LNCAP (cell line): ENCODE measurements around the gene KAZN.

ENCODE experiments used
- TF ChIP-seq, protein P1 (sequence below): fragments of 450-650 bp; IDR thresholded peaks from 2 replicates; pipeline ENCODE4 v1.5.1; 2017; ENCODE audit warnings: mild to moderate bottlenecking

The KAZN gene

DNA sequence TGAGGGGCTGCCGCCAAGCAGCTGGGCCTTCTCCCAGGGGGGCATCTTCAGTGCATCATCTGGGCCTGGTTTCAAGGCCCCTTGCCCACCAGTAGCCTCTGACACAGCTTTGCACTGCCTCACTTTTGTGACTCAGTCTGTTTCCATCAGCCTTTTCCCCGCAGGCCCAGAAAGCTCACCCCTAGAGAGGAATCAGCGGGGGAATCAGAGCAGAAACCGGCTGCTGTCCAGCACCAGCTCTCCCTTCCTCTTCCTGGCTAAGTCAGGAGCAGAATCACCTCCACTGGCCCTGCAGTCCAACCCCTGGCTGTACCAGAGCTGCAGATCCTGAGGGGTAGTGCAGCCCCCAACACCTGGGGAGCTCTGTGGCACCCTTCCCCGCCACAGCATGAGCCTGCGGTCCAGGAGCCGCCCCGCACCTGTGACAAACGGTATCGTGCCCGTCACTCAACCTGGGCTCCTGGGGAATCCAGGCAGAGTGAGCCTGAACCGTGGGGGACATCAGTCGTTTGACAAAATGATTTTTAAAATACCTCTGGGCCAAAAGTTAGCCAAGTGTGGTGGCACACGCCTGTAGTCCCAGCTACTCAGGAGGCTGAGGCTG is 471.8 kb downstream of the KAZN start:
- TF ChIP-seq, protein P1, sequence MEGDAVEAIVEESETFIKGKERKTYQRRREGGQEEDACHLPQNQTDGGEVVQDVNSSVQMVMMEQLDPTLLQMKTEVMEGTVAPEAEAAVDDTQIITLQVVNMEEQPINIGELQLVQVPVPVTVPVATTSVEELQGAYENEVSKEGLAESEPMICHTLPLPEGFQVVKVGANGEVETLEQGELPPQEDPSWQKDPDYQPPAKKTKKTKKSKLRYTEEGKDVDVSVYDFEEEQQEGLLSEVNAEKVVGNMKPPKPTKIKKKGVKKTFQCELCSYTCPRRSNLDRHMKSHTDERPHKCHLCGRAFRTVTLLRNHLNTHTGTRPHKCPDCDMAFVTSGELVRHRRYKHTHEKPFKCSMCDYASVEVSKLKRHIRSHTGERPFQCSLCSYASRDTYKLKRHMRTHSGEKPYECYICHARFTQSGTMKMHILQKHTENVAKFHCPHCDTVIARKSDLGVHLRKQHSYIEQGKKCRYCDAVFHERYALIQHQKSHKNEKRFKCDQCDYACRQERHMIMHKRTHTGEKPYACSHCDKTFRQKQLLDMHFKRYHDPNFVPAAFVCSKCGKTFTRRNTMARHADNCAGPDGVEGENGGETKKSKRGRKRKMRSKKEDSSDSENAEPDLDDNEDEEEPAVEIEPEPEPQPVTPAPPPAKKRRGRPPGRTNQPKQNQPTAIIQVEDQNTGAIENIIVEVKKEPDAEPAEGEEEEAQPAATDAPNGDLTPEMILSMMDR = no peak

DNA sequence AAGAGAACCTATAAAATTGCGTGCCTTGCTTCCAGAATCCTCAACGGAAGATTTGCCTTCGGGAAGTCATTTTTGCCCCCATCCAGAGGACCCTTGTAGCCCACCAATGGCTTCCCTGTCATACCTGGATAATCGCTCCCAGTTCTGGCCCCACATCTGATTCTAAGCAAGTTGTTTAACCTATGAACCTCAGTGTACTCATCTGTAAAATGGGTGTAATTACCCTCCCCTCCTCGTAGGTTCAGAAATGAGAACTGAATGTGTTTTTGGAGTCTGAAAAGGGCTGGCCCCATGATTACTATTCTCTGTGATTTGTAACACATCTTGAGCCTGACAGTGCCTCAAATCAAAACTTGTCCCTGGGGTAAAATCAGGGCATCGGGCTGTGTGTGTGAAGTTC is 473.5 kb downstream of the KAZN start:
- TF ChIP-seq, protein P1 = no peak

DNA sequence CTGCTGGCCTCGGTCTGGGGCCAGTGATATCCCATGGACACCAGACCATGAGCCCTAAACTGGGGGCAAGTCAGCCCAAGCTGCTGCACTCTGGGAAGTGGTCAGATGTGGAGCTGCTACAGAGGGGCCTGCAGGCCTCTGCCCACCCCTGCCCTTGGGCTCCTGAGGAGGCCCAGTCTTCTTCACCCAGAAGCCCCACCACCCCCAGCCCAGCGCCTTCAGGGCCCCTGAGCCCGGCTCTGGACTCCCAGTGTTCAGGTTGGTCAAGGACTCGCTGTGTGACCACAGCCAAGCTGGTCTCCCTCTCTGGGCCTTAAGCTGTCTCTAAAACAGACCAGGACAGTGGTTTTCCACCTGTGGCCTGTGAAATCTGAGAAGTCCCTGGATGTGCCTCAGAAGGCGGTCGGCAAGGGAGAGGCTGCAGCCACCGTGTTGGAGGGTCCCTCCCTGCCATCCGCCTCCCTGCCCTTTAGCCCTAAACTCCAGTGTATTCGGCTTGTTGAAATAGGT is 475.4 kb downstream of the KAZN start:
- TF ChIP-seq, protein P1 = no peak

DNA sequence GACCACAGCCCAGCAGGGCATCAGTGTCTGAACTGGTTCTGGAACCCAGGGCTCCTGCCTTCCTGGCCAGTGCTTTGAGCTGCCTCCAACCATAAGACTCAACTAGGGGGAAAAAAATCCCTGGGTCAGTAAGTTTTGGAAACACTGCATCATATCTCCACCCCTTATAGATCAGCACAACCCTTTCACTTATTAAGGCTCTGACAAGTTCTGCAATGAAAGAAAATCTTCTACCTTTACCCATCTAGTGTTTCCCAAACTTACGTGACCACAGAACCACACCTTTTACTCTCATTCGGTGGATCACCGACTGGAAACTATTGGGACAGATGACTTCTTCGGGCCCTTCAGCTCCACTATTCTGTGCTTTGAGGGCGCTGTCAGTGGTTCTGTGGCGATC is 476.7 kb downstream of the KAZN start:
- TF ChIP-seq, protein P1 = no peak

DNA sequence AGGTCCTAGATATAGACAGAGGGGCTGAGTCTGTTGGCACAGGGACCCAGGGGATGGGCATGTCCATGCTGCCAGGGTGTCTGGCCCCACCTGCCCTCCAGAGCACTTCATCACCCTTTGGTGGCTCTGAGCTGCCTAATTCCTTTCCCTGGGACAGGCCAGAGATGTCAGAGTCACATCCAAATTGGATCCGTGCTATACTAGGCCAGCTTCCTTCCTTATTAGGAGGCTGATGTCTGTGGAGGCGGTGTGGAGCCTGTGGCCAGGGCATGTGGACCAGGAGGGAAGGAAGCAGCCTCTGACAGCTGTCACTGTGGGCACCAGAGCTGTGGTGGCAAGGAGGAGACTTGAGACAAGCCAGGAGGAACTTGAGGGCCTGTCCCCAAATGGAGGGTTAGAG is 477.3 kb downstream of the KAZN start:
- TF ChIP-seq, protein P1 = no peak

DNA sequence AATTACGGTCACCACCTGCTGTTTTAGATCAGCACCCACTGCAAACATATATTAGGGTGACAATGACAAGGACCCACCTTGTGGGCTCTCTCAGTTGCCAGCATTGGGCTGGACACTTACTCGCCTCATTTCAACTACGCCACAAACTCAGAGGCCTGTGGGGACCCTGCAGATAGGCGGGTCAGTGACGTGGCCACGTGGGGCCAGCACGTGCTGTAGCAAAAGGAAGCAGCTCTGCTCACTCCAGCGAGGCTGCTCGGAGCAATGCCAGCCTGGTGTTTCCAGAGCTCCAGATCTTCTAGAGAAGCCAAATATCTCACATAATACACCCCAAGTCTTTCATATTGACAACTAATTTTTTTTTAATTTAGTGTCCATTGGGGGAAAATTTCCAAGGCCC is 478.3 kb downstream of the KAZN start:
- TF ChIP-seq, protein P1 = no peak

DNA sequence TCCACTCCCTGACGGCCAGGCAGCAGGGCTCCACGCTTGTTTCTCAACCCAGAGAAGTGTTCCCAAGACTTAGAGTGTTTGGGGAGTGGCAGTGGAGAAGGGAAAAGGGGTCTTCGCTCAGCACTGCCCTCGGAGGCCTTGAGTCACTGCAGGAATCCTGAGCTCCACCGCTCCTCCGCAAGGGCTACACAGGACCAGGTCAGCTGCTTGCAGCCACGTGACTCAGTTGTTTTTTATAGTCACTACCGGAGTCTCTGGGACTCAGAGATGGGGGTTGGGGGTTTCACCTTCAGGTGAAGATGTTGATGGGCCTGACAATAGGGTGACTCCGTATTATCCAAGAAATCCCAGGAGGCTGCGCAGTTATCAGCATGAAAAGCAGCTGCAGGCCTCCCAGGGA is 478.9 kb downstream of the KAZN start:
- TF ChIP-seq, protein P1 = no peak
